Activated T-helper 1 cell treated with Interleukin-2 at 50 U/mL for 16 hours (primary cell): ENCODE measurements around the gene TAS1R2.
A peak's percentile ranks its signal among the peaks of the same experiment; 100 is the strongest.
"Not testable (repeated sequence)": the region's sequence is repeated elsewhere in the genome, so short reads cannot be mapped to it uniquely, and the experiment has no call there.

Source experiments
- DNase-seq: peaks from one replicate; pipeline ENCODE4 v3.0.0-alpha.2; 2020; ENCODE audit warnings: low read depth

TAS1R2 gene

GRCh38 chr1:18883636-18884418, 24.4 kb upstream of the TAS1R2 start:
- peak; percentile 40 for DNase-seq

DNA sequence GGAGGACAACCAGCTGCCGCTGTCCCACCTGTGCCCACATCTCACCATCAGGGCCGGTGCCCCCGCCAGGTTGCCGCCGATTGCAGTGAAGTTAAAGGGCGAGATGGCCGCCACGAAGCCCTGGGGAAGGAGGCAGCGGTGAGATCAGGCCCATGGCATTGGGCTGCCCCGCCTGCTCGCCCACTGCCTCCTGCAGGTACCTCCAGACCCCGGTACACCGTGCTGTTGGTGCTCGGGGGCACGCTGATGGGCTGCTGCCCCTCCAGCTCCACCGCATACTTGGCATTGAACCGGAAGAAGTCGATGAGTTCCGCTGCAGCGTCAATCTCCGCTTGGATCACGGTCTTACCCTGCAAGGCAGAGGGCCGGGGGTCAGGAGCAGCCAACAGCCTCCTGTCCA, 23.6 kb upstream of the TAS1R2 start:
- DNase-seq: no peak

GRCh38 chr1:18882486-18882885, 23.0 kb upstream of the TAS1R2 start:
- no peak for DNase-seq

- no peak for DNase-seq
These were observed 22.4 kb upstream of the TAS1R2 start for GRCh38 chr1:18881642-18882431.

GRCh38 chr1:18881164-18881563, 21.7 kb upstream of the TAS1R2 start:
- DNase-seq: no peak

GRCh38 chr1:18880585-18880984, 21.1 kb upstream of the TAS1R2 start:
- no peak for DNase-seq

DNA sequence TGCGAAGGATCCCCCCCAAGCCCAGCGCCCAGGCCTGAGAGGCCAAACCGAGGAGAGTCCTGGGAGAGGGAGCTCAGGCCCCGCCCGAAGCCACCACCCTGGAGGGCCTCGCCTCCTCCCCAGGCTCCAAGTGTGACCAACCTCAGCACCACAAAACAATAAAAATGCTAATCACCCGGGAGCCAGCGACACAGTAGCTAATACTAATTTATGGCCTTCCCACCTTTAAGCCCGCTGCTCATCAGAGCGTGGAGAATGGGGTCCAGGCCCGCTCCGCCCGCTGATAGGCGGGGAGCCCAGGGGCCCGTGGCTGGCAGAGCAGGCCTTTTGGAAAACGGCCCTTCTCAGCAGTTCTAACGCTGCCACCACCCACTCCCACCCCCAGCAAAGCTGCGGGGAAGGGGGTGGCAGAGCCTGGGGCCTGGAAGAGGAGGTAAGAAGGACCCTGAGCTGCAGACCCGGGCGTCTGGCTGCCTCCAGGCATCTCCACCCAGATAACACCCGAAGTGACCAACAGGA, 20.4 kb upstream of the TAS1R2 start:
- DNase-seq: no peak

- DNase-seq: no peak
These were observed 19.8 kb upstream of the TAS1R2 start for GRCh38 chr1:18879215-18879790.

- no peak for DNase-seq
These were observed 19.2 kb upstream of the TAS1R2 start for GRCh38 chr1:18878538-18879214.

- DNase-seq: no peak
These were observed 17.8 kb upstream of the TAS1R2 start for GRCh38 chr1:18877282-18877681.

- no peak for DNase-seq
These were observed 16.8 kb upstream of the TAS1R2 start for GRCh38 chr1:18876210-18876609.

GRCh38 chr1:18875796-18876128, 16.3 kb upstream of the TAS1R2 start:
- no peak for DNase-seq

DNA sequence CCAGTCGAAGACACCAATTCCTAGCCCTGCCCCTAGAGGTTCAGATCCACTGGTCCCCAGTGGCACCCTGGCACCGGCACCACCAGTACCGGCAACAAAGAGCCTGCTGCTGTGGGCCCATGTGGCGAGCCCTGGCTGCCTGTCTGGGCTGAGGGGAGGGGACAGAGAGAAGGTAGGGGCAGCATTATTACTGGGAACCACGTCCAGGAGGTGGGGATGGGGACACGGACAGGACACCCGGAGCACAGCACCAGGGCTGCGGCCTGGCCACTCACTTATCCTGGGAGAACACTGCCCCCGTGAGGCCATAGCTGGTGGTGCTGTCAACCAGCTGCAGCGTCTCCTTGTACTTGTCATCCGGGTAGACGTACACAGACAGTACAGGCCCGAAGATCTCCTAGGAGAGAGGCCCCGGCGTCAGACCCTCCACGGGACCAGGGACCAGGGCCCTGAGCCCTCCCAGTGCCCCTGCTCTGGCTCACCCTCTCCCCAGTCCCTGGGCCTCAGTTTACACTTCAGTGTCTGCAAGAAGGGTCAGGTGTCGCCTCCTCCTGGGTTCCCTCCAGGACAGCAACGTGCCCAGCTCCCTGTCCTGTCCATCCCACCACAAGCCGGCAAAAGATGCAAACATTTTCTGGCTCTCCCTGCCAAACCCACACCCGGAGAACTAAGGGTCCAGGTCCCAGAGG, 15.8 kb upstream of the TAS1R2 start:
- DNase-seq: peak; percentile 41

DNA sequence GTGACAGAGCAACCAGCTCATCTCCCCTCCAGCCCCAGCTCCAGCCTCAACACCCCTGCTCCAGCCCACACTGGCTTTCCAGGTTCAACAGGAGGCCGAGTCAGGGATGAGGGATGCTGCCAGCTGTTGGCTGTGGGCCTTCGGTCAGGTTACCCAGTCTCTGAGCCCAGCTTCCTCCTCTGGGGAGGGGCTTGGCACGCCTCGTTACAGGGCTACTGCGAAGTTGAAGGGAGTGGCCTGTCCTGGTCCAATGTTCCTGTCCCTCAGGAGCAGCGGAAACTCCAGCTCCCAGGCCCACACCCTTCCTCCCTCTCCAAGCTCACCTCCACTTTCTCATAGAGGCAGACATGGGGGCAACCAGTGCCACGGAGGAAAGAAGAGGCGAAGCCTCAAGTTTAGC, 15.1 kb upstream of the TAS1R2 start:
- DNase-seq: no peak

GRCh38 chr1:18874036-18874435, 14.6 kb upstream of the TAS1R2 start:
- no peak for DNase-seq

- DNase-seq: no peak
These were observed 12.7 kb upstream of the TAS1R2 start for GRCh38 chr1:18872071-18872611.

GRCh38 chr1:18871401-18872070, 12.1 kb upstream of the TAS1R2 start:
- DNase-seq: no peak

DNA sequence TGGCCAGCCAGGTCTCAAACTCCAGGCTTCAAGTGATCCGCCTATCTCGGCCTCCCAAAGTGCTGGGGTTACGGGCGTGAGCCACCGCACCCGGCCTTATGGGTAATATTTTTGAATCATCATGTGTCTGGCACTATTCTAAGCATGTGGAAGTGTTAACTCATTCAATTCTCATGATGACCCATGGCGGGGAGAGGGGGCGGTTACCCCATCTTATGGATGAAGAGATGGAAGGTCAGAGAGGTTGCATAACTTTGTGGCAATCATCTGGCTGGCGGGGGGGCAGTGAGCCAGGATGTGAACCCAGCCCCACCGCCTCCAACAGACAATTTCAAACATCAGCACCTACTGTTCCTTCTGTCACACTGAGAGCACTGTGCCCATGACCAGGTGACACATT, 11.5 kb upstream of the TAS1R2 start:
- no peak for DNase-seq

- DNase-seq: not testable (repeated sequence)
These were observed 11.1 kb upstream of the TAS1R2 start for GRCh38 chr1:18870595-18870865.

GRCh38 chr1:18869847-18870594, 10.6 kb upstream of the TAS1R2 start:
- DNase-seq: no peak
